K562 (cell line): ENCODE results near the gene UBE2O. TPM values are rescaled to one million over a fixed set of nuclear protein-coding genes. Genes with fewer than 3 reads are reported as not detected.

Experiments
- BHLHE40 ChIP-seq: IDR thresholded peaks from 2 replicates; pipeline ENCODE4 v1.6.1; 2011; ENCODE audit warnings: low read length, improper control_type of control experiment
- CTBP1 ChIP-seq: fragments of 450-650 bp; IDR thresholded peaks from 2 replicates; pipeline ENCODE4 v1.6.1; 2016; ENCODE audit warnings: borderline replicate concordance
- HDAC1 ChIP-seq, 2 experiments: fragments of 450-650 bp; IDR thresholded peaks; 2 replicates each; pipeline ENCODE4 v1.6.1; 2016 to 2017; ENCODE audit warnings: inconsistent platforms in 1 of 2, mild to moderate bottlenecking in 1 of 2, moderate library complexity in 1 of 2
- HES1 ChIP-seq: fragments of 450-650 bp; IDR thresholded peaks from 2 replicates; pipeline ENCODE4 v1.6.1; 2016; ENCODE audit warnings: low read depth, mild to moderate bottlenecking, moderate library complexity
- KDM2B ChIP-seq: fragments of 250-450 bp; sonication (Bioruptor Pico); IDR thresholded peaks from 2 replicates; pipeline ENCODE4 v1.8.0; 2021; ENCODE audit warnings: mild to moderate bottlenecking, moderate library complexity
- KLF16 ChIP-seq: IDR thresholded peaks from 2 replicates; pipeline ENCODE4 v1.6.1; 2016; ENCODE audit warnings: antibody characterized with exemption
- LEF1 ChIP-seq: fragments of 450-650 bp; IDR thresholded peaks from 2 replicates; pipeline ENCODE4 v1.6.1; 2016; ENCODE audit warnings: mild to moderate bottlenecking
- MAFF ChIP-seq: IDR thresholded peaks from 2 replicates; pipeline ENCODE4 v1.6.1; 2012; ENCODE audit warnings: low read length, improper control_type of control experiment
- MEIS2 ChIP-seq: fragments of 450-650 bp; IDR thresholded peaks from 2 replicates; pipeline ENCODE4 v1.6.1; 2014; ENCODE audit warnings: mild to moderate bottlenecking; ENCODE audit not compliant: partially characterized antibody
- NCOA1 ChIP-seq: fragments of 450-650 bp; IDR thresholded peaks from 2 replicates; pipeline ENCODE4 v1.6.1; 2016; ENCODE audit warnings: low read depth
- POLR2AphosphoS2 ChIP-seq: IDR thresholded peaks from 2 replicates; pipeline ENCODE4 v1.6.1; 2012; ENCODE audit warnings: low read length, improper control_type of control experiment
- POLR2AphosphoS5 ChIP-seq: IDR thresholded peaks from 2 replicates; pipeline ENCODE4 v1.6.1; 2011; ENCODE audit warnings: mild to moderate bottlenecking, low read depth, low read length, moderate library complexity; ENCODE audit not compliant: control insufficient read depth, insufficient read depth
- POLR3A ChIP-seq: IDR thresholded peaks from 2 replicates; pipeline ENCODE4 v1.6.1; 2011; ENCODE audit warnings: borderline replicate concordance, mild to moderate bottlenecking, moderate library complexity; ENCODE audit not compliant: insufficient read length, insufficient read depth; ENCODE audit errors: extremely low read depth
- SMARCC2 ChIP-seq: fragments of 450-650 bp; IDR thresholded peaks from 2 replicates; pipeline ENCODE4 v1.6.1; 2017; ENCODE audit warnings: antibody characterized with exemption, moderate library complexity, mild to moderate bottlenecking, low read depth
- SOX6 ChIP-seq: fragments of 450-650 bp; IDR thresholded peaks from 2 replicates; pipeline ENCODE4 v1.6.1; 2014; ENCODE audit warnings: mild to moderate bottlenecking
- SP1 ChIP-seq: sonication (generic); formaldehyde crosslinking; IDR thresholded peaks from 2 replicates; pipeline ENCODE4 v1.8.1; 2022; ENCODE audit warnings: mild to moderate bottlenecking, missing genetic modification reagents
- SRSF3 ChIP-seq: fragments of 200-400 bp; formaldehyde crosslinking; IDR thresholded peaks from 2 replicates; pipeline ENCODE4 v1.6.1; 2016; ENCODE audit warnings: mild to moderate bottlenecking, low read length, moderate library complexity; ENCODE audit not compliant: insufficient read depth
- SUPT5H ChIP-seq: fragments of 450-650 bp; IDR thresholded peaks from 2 replicates; pipeline ENCODE4 v1.6.1; 2016
- TAF1 ChIP-seq: IDR thresholded peaks from 2 replicates; pipeline ENCODE4 v1.6.1; 2011; ENCODE audit warnings: mild to moderate bottlenecking, low read length, moderate library complexity; ENCODE audit not compliant: insufficient read depth, control insufficient read depth, severe bottlenecking; ENCODE audit errors: extremely low read depth
- TAF7 ChIP-seq: fragments of 450-650 bp; IDR thresholded peaks from 2 replicates; pipeline ENCODE4 v1.6.1; 2016; ENCODE audit warnings: missing genetic modification characterization, missing compliant biosample characterization
- TBP ChIP-seq: optimal IDR thresholded peaks from 2 replicates; pipeline ENCODE3; 2011; ENCODE audit warnings: low read depth, low read length, improper control_type of control experiment
- TRIM24 ChIP-seq, 2 experiments: fragments of 450-650 bp; IDR thresholded peaks; 2 replicates each; pipeline ENCODE4 v1.6.1; 2016
- VEZF1 ChIP-seq: fragments of 200-800 bp; sonication (Bioruptor generic); IDR thresholded peaks from 2 replicates; pipeline ENCODE4 v1.6.1; 2017; ENCODE audit warnings: missing genetic modification characterization, missing compliant biosample characterization
- ZBED1 ChIP-seq: IDR thresholded peaks from 2 replicates; pipeline ENCODE4 v1.6.1; 2014
- ZBTB43 ChIP-seq: sonication (generic); formaldehyde crosslinking; IDR thresholded peaks from 2 replicates; pipeline ENCODE4 v1.8.0; 2023; ENCODE audit warnings: mild to moderate bottlenecking, missing genetic modification reagents
- ZNF165 ChIP-seq: fragments of 250-450 bp; sonication (Bioruptor Pico); IDR thresholded peaks from 2 replicates; pipeline ENCODE4 v1.4.0; 2020; ENCODE audit warnings: borderline replicate concordance
- ZNF316 ChIP-seq: fragments of 450-650 bp; IDR thresholded peaks from 2 replicates; pipeline ENCODE4 v1.6.1; 2016
- ZNF764 ChIP-seq: fragments of 250-450 bp; sonication (Bioruptor Pico); IDR thresholded peaks from 2 replicates; pipeline ENCODE4 v1.4.0; 2020; ENCODE audit warnings: low read depth, mild to moderate bottlenecking, moderate library complexity
- polyA plus RNA-seq, 8 experiments: library from polyadenylated mRNA; depleted of rRNA in 4 of 8; stranded (reverse) in 5 of 8; unstranded in 3 of 8; fragments of >200 nt; fragmentation: Nextera tagmentation in 2 of 8; fragmentation: Illumina TruSeq in 1 of 8; extraction: Ambion mirVana in 2 of 8; extraction: Trizol in 1 of 8; gene quantifications; 2 replicates each; pipeline versions ENCODE4 v1.2.1 to v1.2.3, GENCODE V29; 2011 to 2014; ENCODE audit warnings: inconsistent platforms in 1 of 8, missing spikeins in 1 of 8
- total RNA-seq, 7 experiments: library from RNA; depleted of rRNA in 6 of 7; stranded (reverse); fragments of >200 nt in 6 of 7; fragmentation: Illumina TruSeq in 2 of 7; extraction: Trizol in 2 of 7; gene quantifications; 2 replicates each; pipeline versions ENCODE4 v1.2.1 to v1.2.3, GENCODE V29; 2011 to 2021; ENCODE audit warnings: low replicate concordance in 1 of 7

UBE2O gene
- total and polyA plus RNA-seq, 9 of the 15 experiments (the other 6 are each of a cell fraction or from before 2014, with no cell fraction given) = 1.6 to 39.7 (median 13.3) TPM

- TF ChIP-seq HES1 (no peak; the same call in 1 of the 2 replicates), HDAC1 (IDR thresholded peaks at IDR 0.05) (peak in 1 of 2 experiments; percentile 95; a peak in 3 of 4 replicates), TAF7 (tag) (0 out of 2 replicates have a peak, but pooled peaks have one; percentile 15), SUPT5H (no peak), TAF1 (peak; percentile 50), MEIS2 (peak; percentile 68), KDM2B (CRISPR knock-in tag) (peak; percentile 25; the same call in 1 of the 2 replicates), ZBTB43 (CRISPR knock-in tag) (no peak), BHLHE40 (peak; percentile 45; the same call in 1 of the 2 replicates), VEZF1 (no peak), SRSF3 (no peak), KLF16 (peak; percentile 87), TBP (peak; percentile 43), NCOA1 (peak; percentile 23; the same call in 1 of the 2 replicates), POLR2AphosphoS5 (peak; percentile 82), LEF1 (peak; percentile 77), SMARCC2 (no peak; the same call in 1 of the 2 replicates), ZNF764 (CRISPR knock-in tag) (no peak), CTBP1 (peak; percentile 91), POLR3A (no peak), ZNF165 (CRISPR knock-in tag) (no peak), TRIM24 (IDR thresholded peaks at IDR 0.05) (peak in 1 of 2 experiments; percentile 65; a peak in 2 of 4 replicates), SOX6 (peak; percentile 64), ZNF316 (peak; percentile 95), ZBED1 (peak; percentile 93), MAFF (peak; percentile 90), POLR2AphosphoS2 (no peak), SP1 (CRISPR knock-in tag) (no peak)
These were observed 98.1 kb downstream of the UBE2O start (continued) for GRCh38 chr17:76354747-76355310.
